GM19397 (cell line): ENCODE results near the gene TPRX2.
"Not testable (repeated sequence)": the region's sequence is repeated elsewhere in the genome, so short reads cannot be mapped to it uniquely, and the experiment has no call there.

Experiments used
- ATAC-seq: cut with Tn5 transposase; IDR thresholded peaks from one replicate; pipeline ENCODE4 v1.9.1; 2021; ENCODE audit warnings: mild to moderate bottlenecking, moderate library complexity; ENCODE audit not compliant: unreplicated experiment

Gene TPRX2, protein sequence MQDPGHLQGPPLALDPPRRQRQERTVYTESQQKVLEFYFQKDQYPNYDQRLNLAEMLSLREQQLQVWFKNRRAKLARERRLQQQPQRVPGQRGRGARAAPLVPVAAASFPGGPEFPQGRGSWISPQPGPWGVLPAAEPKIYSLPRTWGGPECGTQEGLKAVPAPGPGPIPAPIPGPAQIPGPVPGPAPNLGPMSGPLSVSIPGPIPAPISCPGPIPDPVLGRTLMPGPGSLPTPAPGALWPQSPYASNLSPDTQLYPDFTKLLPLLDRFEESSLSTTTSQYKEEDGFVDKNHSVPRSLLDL

DNA sequence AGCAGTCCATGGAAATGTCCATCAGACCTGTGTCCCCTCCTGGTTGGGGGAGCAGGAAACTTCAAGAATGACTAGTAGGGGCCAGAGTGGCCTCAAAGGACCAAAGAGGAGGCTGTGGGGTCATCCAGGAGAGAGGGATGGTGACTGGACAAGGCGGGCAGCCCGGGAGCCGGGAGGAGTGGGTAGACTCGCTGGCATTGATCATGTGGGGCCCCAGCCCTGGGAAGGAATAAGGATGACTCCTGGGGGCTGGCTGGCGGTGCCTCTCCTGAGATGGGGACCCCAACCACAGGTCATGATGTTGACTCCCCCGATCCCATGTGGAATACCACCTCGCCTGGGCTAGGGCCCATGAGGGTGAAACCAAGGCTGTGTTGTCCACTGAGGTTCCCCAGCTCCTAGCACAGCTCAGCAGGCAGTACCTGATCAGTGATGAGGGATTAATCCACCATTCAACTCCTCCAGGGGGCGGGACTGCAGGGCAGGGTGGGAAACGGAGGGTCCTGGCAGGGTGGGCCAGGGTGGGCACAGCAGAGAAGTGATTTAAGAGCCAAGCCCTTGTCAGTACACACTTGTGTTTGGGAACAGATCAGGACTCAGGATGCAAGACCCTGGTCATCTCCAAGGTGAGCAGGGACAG is at the start of gene TPRX2:
TPRX2 (plus strand) TSS at position 590 of the 640 bp plus-strand sequence; CDS start at position 602, 12 bp downstream.
- ATAC-seq: not testable (repeated sequence)

DNA sequence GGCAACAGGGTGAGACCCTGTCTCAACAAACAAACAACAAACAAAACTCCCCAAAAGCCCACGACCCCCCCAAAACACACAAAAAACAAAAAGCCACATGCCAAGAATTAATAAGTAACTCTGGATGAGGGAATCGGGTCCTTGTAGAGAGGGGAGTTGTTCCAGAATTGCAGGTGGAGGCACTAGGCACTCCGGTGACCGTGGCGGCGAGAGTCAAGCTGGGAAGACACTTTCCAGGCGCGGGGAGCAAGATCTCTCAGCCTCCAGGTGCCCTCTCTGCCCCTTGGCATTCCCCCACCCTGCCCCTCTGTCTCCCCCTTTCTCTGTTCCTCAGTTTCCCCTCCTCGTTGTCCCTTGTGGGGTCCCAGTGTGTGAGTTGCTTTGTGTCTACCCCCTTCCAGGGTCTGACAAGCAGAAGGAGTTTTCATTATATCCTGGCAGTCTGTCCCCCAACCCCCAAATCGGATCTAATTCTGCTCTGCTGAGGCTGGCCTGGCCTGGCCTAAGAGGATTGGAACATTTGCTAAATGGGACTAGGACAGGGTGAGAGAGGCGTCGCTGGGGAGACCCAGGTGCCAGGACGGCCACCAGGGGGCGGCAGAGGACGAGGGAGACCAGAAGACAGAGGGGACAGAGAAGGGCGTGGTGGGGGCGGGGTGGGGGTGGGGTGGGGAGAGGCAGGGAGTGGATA is 45.6 kb upstream of the TPRX2 start:
- no peak for ATAC-seq

DNA sequence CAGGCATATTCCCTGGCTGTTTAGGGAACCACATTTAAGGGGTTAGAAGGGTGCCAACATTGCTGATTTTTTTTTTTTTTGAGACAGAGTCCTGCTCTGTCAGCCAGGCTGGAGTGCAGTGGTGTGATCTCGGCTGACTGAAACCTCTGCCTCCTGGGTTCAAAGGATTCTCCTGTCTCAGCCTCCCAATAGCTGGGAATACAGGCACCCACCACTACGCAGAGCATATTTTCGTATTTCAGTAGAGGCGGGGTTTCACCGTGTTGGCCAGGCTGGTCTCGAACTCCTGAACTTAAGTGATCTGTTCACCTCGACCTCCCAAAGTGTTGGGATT is 45.1 kb upstream of the TPRX2 start:
- ATAC-seq: no peak

DNA sequence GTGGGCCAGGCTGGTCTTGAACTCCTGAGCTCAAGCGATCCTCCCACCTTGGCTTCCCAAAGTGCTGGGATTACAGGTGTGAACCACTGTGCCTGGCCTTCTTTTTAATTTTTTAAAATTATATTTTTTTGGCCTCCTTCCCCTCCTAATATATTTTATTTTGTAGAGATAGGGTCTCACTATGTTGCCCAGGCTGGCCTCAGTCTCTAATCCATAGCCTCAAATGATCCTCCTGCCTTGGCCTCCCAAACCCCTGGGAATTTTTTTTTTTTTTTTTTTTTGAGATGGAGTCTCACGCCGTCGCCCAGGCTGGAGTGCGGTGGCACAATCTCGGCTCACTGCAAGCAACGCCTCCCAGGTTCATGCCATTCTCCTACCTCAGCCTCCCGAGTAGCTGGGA is 42.8 kb upstream of the TPRX2 start:
- not testable (repeated sequence) for ATAC-seq

DNA sequence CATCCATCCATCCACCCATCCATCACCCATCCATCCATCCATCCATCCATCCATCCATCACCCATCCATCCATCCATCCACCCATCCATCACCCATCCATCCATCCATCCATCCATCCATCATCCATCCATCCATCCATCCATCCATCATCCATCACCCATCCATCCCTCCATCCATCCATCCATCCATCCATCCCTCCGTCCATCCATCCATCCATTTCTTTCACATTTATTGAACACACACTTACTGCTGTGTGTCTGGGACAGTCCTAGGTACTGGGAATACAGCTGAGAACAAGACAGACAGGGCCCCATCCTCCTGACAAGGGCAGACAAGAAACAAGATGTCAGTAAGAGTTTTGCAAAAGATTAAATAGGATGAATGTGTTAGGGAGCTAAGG is 40.8 kb upstream of the TPRX2 start:
- not testable (repeated sequence) for ATAC-seq

DNA sequence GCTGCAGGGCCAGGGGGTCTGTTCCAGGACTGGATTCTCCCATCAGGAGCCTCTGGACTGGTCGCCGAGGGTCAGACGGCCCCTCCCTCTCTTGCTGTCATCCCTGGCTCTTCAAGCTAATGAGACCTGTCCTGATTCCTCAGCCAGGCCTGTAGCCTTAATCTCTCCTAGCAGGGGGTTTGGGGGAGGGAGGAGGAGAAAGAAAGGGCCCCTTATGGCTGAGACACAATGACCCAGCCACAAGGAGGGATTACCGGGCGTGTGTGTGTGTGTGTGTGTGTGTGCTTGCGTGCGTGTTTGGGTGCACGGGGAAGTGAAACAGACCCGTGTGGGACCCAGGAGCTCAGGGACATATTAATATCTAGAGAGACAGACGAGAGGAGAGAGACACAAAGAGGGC is 39.2 kb upstream of the TPRX2 start:
- ATAC-seq: no peak

DNA sequence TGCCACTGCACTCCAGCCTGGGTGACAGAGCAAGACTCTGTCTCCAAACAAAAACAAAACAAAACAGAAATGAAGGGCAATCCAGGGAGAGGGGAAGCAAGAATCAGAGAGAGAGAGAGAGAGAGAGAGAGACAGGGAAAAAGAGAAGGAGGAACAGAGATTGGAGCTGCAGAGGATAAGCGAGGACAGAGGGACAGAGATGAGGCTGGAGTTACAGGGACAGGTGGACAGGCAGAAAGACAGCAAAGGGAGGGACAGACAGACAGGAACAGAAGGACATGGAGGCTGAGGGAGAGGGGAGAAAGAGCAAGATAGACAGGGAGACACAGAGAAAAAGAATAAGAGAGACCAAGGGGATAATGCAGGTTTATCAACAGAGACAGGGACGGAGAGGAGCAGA is 38.6 kb upstream of the TPRX2 start:
- no peak for ATAC-seq

DNA sequence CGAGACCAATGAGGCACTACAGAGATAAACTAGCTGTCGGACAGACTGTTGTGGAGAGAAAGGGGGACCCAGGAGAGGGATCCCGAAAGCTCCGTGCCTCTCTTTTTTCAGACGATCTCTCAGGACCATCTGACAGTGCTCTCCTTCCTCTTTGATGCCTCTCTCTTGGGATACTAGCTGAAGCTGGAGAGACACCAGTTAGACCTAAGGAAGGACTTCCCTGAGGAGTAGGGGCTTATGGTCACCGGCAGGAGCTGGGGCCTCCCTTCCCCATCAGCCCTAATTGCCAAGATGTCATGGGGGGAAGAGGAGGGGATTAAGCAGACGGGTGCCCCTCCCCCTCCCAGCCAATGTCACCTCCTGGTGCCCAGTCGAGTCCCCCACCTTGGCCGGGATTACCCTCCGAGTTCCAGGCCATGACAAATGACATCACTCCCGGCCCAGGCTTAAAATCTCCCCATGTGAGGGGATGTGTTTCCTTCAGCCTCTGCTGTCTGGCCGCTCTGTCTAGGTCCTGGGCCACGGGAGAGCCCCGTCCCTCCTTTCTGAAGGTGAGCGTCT is 37.5 kb upstream of the TPRX2 start, which contains the start of gene CRX:
CRX (plus strand) TSS at position 478 of the 561 bp plus-strand sequence. CDS start 12,507 bp downstream, outside the sequence.
- ATAC-seq: no peak

DNA sequence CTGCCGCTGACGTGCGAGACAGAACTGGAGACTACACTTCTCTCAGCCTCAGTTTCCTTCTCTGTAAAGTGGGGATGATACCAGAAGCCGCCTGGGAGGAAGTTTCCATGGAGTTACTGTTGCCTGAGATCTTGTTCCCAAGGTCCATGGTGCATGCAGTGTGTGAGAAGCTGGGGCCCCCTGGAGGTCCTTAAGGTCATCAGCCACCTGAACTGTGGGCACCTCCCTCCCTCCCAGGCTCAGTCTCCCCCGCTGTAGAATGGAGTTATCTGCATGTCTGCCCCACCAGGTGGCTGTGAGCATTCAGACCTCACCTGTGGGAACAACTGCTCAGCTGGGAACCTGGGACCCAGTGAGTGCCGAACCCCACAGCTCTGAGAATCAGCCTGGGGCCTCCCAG is 34.6 kb upstream of the TPRX2 start:
- no peak for ATAC-seq

DNA sequence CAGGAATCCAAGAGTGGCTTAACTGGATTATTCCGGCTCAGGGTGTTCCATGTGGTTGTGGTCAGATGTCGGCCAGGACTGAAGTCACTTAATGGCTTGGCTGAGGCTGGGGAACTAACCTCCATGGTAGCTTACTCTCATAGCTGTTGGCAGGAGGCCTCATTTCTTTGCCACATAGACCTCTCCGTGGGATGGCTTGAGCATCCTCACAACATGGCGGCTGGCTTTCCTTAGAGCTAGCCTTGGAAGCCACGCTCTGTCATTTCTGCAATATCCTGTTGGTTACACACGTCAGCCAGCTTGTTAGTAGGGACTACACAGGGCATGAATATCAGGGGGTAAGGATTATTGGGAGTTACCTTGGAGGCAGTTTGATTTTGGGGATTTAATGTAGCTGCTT is 32.2 kb upstream of the TPRX2 start:
- ATAC-seq: no peak

DNA sequence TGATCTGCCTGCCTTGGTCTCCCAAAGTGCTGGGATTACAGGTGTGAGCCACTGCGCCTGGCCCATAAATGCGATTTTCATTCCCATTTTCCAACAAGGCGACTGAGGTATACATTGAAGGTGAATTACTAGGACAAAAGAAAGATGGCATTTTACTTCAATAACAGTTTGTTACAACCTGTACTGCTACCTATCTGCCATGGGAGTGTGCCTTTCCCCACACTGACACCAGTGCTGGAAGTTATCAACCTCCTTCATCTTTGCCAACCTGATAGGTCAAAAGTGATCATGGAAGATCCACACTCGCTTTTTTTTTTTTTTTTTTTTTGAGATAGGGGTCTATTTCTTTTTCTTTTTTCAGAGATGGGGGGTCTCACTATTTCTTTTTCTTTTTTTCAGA is 26.3 kb upstream of the TPRX2 start:
- no peak for ATAC-seq

DNA sequence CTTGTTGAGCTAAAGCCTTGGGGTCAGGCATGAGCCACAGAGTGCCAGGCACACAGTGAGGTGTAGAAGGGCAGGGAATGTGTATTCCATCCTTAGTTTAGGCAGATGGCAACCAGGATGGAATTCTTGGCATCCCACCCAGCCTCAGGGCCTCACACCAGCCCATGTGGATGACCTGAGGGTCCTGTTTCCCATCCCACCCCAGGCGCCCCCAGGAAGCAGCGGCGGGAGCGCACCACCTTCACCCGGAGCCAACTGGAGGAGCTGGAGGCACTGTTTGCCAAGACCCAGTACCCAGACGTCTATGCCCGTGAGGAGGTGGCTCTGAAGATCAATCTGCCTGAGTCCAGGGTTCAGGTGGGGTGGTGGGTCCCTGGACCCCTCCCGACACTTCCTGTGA is 23.0 kb upstream of the TPRX2 start:
- no peak for ATAC-seq

DNA sequence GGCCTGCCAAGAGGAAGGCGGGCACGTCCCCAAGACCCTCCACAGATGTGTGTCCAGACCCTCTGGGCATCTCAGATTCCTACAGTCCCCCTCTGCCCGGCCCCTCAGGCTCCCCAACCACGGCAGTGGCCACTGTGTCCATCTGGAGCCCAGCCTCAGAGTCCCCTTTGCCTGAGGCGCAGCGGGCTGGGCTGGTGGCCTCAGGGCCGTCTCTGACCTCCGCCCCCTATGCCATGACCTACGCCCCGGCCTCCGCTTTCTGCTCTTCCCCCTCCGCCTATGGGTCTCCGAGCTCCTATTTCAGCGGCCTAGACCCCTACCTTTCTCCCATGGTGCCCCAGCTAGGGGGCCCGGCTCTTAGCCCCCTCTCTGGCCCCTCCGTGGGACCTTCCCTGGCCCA is 19.6 kb upstream of the TPRX2 start:
- ATAC-seq: no peak

DNA sequence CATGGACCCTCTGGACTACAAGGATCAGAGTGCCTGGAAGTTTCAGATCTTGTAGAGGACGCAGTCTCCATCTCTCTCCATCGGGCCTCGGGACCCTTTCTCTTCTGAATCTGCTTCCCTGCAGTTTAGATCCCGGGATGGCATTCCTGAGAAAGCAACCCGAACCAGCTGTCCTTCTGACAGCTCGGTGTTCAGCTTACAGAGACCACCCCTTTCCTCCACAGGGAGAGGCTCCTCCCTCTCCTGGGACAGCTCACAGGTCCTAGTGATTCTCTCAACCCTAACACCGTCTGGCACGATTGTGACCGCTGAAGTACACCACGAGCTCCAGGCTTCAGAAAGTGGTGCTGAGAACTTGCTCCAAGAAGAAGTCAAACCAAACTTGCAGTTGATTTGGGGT is 19.1 kb upstream of the TPRX2 start:
- no peak for ATAC-seq

DNA sequence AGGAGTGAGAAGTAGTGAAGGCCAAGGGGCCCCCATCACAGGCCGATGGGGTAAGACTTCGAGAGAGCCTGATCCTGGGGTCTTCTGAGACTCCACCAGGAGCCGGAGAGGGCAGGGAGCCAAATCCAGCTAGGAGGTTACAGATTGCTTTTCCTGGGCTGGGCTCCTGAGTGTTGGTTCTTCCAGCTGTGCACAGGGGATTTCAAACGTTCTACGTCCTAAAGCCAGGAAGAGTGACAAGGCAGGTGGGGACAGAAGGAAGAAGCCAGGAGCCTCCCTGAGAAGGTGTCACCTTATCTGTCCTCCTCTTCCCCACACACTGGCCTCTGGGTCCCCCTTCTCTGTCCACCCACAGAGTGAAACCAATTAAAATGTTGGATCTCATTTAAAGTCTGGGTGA is 16.1 kb upstream of the TPRX2 start:
- ATAC-seq: no peak

DNA sequence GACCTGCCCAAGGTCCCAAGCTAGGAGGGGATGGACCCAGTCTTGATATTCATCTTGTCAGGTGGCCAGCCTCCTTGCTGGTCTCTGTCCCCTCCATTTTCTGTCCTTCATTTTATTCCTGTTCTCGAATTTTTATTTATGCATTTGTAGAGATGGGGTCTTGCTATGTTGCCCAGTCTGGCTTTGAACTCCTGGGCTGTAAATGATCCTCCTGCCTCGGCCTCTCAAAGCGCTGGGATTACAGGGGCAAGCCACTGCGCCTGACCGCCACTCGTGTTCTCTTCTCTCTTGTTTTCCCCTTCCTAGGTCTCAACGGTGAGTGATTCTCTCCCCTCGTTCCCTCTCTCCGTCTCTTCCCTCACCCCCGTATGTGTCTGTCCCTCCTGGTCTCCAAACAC is 10.6 kb upstream of the TPRX2 start:
- ATAC-seq: no peak

DNA sequence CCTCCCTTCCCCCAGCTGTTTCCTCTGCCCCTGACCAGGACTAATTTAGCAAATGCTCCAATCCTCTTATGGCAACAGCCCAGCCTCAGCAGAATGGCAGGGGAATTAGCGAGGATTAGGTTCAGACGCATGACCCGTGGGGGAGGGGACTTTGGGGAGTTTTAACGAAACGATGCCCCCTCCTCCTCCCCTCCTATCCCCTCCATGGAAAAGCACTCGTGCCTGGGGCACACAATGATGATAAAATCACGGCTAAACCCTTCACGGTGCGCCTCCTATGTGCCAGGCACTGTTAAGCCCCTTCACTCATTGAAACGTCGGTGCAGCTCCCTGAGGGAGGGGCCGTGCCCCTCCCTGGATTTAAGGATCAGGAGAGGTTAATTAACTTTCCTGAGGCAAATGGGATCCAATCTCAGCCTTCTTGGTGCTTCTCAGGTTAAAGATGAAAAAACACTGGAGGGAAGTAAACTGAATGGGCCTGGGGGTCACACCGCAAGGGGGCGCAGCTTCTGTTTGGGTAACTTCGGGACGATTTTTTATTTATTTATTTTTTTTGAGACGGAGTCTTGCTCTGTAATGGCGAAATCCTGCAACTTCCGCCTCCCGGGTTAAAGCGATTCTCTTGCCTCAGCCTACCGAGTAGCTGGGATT is 10.1 kb upstream of the TPRX2 start:
- no peak for ATAC-seq

DNA sequence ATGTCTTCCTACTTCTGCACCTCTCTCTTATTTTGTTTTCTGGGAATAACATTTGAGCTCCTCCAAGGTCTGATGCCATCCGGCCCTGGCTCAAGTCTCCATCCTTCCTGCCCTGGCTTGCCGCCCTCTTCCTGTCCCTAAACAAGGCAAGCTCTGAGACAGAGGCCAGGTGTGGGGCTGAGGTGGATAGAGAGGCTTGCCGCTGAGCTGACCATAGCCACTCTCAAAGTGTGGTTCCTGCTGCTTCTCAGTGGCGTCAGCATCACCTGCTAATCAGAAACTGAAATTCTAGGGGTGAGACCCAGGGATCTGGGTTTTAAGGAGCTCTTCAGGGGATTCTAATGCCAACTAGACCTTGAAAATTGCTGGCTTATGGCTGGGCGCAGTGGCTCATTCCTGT is 6.0 kb upstream of the TPRX2 start:
- ATAC-seq: no peak

DNA sequence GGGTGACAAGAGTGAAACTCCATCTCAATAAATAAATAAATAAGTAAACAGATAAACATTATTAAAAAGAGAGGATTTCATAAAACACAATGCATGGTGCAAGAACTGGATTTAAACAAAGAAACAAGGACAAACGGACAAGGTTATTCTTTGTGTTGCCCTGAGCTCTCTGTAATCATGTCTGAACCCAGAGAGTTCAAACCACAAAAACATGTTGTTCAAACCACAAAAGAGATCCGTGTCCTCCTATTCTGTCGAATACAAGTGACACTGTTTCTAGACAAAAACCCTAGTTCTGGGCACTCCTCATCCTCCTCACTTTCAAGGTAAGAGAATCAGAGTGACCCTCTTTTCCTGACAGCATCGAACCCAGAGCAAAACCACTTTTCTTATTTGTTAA is 4.6 kb upstream of the TPRX2 start:
- no peak for ATAC-seq

DNA sequence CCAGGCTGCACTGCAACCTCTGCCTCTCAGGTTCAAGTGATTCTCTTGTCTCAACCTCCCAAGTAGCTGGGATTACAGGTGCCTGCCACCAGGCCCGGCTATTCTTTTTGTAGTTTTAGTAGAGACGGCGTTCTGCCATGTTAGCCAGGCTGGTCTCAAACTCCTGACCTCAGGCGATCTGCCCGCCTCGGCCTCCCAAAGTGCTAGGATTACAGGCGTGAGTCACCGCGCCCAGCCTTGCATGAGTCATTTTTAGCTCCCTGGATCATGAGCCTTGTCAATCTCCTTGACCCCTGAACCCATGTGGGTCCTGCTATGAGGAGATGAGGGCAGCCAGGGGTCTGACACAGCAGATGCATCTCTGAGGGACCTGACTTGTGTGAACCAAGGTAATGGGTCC is 804 bp upstream of the TPRX2 start:
- ATAC-seq: not testable (repeated sequence)

DNA sequence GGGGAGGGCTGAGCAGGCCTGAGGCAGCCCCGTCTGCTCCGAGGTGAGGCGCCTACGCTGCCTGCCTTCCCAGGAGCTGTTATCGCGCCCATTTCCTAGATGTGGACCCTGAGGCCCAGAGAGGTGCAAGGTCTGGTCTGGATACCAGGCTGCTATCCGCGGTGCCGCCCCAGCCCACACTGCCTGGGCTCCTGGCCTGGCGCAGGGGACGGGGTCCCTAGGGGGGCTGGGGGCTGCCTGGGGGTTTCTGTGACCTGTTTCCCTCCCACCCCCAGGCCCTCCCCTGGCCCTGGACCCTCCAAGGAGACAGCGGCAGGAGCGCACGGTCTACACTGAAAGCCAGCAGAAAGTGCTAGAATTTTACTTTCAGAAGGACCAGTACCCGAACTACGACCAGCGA is 803 bp downstream of the TPRX2 start:
- not testable (repeated sequence) for ATAC-seq
